Upper lobe of right lung (tissue), 1 donor: ENCODE results near the gene HNRNPA2B1. TPM values are rescaled to one million over a fixed set of nuclear protein-coding genes. Genes with fewer than 3 reads are reported as not detected.
"Not testable (repeated sequence)": the region's sequence is repeated elsewhere in the genome, so short reads cannot be mapped to it uniquely, and the experiment has no call there.

ENCODE experiments used
- ATAC-seq: fragments of 200-7000 bp; cut with Tn5 transposase; one replicate; pipeline ENCODE4 v1.9.1; 2020; ENCODE audit warnings: mild to moderate bottlenecking, moderate library complexity
- DNase-seq: peaks from one replicate; pipeline ENCODE4 v3.0.0-alpha.2; 2020
- H3K27ac ChIP-seq: fragments of 200-600 bp; one replicate; pipeline ENCODE4 v1.8.0; 2022
- H3K27me3 ChIP-seq: fragments of 200-600 bp; one replicate; pipeline ENCODE4 v1.8.0; 2022; ENCODE audit warnings: mild to moderate bottlenecking
- H3K36me3 ChIP-seq: fragments of 200-600 bp; one replicate; pipeline ENCODE4 v1.8.0; 2022
- H3K4me1 ChIP-seq: fragments of 200-600 bp; one replicate; pipeline ENCODE4 v1.8.0; 2022
- H3K4me3 ChIP-seq: fragments of 200-600 bp; one replicate; pipeline ENCODE4 v1.8.0; 2022; ENCODE audit warnings: mild to moderate bottlenecking
- H3K9me3 ChIP-seq: fragments of 200-600 bp; one replicate; pipeline ENCODE4 v1.8.0; 2022
- intact Hi-C: fragments of 100-400 bp; cut with DNase I; formaldehyde crosslinking; loops from one replicate; pipeline ENCODE4 v1.11.0; 2022
- total RNA-seq: library from RNA; stranded (reverse); fragmentation: NEBNext Ultra II Directional; extraction: Animal tissue kit (Norgen Biotek cat#: 25700); gene quantifications from one replicate; pipeline ENCODE4 v1.2.1, GENCODE V29; 2021
- TF ChIP-seq, protein P1 (sequence below): fragments of 200-600 bp; IDR thresholded peaks from one replicate; pipeline ENCODE4 v1.8.0; 2022; ENCODE audit warnings: antibody characterized with exemption
- donor health status: DM: no; HTN: yes; CAD: no; lungs with severe emphysema.

The HNRNPA2B1 gene
- total RNA-seq, 1 donor from 2014 or later: 343 TPM

DNA sequence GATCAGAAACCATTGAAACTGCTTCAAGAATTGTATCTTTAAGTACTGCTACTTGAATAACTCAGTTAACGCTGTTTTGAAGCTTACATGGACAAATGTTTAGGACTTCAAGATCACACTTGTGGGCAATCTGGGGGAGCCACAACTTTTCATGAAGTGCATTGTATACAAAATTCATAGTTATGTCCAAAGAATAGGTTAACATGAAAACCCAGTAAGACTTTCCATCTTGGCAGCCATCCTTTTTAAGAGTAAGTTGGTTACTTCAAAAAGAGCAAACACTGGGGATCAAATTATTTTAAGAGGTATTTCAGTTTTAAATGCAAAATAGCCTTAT is 14.7 kb downstream of the HNRNPA2B1 start:
- TF ChIP-seq, protein P1, sequence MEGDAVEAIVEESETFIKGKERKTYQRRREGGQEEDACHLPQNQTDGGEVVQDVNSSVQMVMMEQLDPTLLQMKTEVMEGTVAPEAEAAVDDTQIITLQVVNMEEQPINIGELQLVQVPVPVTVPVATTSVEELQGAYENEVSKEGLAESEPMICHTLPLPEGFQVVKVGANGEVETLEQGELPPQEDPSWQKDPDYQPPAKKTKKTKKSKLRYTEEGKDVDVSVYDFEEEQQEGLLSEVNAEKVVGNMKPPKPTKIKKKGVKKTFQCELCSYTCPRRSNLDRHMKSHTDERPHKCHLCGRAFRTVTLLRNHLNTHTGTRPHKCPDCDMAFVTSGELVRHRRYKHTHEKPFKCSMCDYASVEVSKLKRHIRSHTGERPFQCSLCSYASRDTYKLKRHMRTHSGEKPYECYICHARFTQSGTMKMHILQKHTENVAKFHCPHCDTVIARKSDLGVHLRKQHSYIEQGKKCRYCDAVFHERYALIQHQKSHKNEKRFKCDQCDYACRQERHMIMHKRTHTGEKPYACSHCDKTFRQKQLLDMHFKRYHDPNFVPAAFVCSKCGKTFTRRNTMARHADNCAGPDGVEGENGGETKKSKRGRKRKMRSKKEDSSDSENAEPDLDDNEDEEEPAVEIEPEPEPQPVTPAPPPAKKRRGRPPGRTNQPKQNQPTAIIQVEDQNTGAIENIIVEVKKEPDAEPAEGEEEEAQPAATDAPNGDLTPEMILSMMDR: no peak

DNA sequence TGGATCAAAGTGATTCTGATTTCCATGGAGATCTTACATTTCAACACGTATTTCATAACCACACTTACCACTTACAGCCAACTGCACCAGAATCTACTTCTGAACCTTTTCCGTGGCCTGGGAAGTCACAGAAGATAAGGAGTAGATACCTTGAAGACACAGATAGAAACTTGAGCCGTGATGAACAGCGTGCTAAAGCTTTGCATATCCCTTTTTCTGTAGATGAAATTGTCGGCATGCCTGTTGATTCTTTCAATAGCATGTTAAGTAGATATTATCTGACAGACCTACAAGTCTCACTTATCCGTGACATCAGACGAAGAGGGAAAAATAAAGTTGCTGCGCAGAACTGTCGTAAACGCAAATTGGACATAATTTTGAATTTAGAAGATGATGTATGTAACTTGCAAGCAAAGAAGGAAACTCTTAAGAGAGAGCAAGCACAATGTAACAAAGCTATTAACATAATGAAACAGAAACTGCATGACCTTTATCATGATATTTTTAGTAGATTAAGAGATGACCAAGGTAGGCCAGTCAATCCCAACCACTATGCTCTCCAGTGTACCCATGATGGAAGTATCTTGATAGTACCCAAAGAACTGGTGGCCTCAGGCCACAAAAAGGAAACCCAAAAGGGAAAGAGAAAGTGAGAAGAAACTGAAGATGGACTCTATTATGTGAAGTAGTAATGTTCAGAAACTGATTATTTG is 15.3 kb downstream of the HNRNPA2B1 start:
- Histone ChIP-seq H3K36me3 (peaks cover 22% of the 10 kb centered on the region), H3K4me1 (peaks cover 19% of the 10 kb centered on the region), H3K4me3 (no peak overlapping the region), H3K27me3 (no peaks in the 10 kb centered on the region), H3K27ac (no peak overlapping the region), H3K9me3 (no peaks in the 10 kb centered on the region)
- ATAC-seq (no peak), DNase-seq (no peak)
- intact Hi-C loops: no loop called here
- TF ChIP-seq, protein P1: no peak

More for the DNA sequence above, 14.7 kb downstream of the HNRNPA2B1 start:
- H3K27me3 ChIP-seq: no peaks in the 10 kb centered on the region
- DNase-seq (no peak), ATAC-seq (no peak)
- H3K4me3 ChIP-seq: no peak overlapping the region
- H3K36me3 ChIP-seq: peaks cover 27% of the 10 kb centered on the region
- H3K27ac ChIP-seq: no peak overlapping the region
- peaks cover 19% of the 10 kb centered on the region for H3K4me1 ChIP-seq
- H3K9me3 ChIP-seq: no peaks in the 10 kb centered on the region
- intact Hi-C loops: no loop called here

GRCh38 chr7:26184281-26185101 is 16.1 kb downstream of the HNRNPA2B1 start:
- DNase-seq, H3K27me3 ChIP-seq, H3K4me3 ChIP-seq, H3K27ac ChIP-seq, H3K9me3 ChIP-seq, intact Hi-C loops, ATAC-seq: not testable (repeated sequence)
- Histone ChIP-seq H3K36me3 (peaks cover 14% of the 10 kb centered on the region), H3K4me1 (peaks cover 19% of the 10 kb centered on the region)

DNA sequence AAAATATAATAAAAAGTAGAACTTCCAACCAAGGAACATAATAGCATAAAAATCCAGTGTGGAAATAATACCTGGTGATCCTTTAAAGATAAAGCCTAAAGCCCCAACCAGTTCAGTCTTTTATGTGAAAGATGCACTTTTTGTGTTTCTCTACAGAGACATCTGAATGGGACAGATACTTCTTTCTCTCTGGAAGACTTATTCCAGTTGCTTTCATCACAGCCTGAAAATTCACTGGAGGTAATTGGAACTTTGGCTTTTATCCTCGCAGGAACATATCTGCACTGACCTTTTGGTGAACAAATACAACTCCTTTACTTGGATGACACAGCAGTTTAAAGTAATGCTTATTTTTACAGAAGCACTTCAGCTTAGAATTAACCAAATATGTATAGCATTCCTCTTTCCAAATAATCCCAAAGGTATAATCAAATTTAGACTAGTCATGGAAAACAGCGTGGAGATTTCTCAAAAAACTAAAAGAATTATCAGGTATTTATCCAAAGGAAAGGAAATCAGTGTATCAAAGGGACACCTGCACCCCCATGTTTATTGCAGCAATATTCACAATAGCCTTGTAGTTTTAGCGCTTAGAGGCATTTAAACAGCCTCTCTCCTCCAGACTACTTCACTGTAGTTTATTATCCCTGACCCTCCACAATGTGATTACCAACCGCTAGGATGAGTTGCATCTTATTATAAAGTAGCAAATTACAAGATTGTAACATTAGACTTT is 16.8 kb downstream of the HNRNPA2B1 start:
- intact Hi-C loops: no loop called here
- no peak overlapping the region for H3K27ac ChIP-seq

DNA sequence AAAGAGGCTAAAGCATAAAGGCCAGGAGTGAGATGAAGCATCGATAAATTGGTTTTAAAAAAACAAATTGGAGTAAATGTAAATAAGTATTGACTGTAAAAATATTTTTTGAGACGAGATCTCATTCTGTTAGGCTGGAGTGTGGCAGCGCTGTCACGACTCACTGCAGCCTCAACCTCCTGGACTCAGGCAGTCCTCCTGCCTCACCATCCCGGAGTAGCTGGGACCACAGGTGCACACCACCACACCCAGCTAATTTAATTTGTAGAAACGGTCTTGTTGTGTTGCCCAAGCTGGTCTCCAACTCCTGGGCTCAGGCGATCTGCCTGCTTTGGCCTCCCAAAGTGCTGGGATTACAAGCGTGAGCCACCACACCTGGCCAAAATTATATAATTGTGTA is 17.8 kb downstream of the HNRNPA2B1 start:
- Histone ChIP-seq H3K9me3 (no peaks in the 10 kb centered on the region), H3K4me3 (no peak overlapping the region), H3K27ac (no peak overlapping the region), H3K4me1 (peaks cover 19% of the 10 kb centered on the region), H3K36me3 (no peaks in the 10 kb centered on the region), H3K27me3 (no peaks in the 10 kb centered on the region)
- TF ChIP-seq, protein P1: no peak
- DNase-seq (no peak), ATAC-seq (no peak)
- intact Hi-C loops: no loop called here

More for the DNA sequence above, 16.8 kb downstream of the HNRNPA2B1 start:
- Histone ChIP-seq H3K27me3 (no peaks in the 10 kb centered on the region), H3K4me1 (peaks cover 19% of the 10 kb centered on the region), H3K4me3 (no peak overlapping the region), H3K36me3 (peaks cover 6% of the 10 kb centered on the region), H3K9me3 (no peaks in the 10 kb centered on the region)
- ATAC-seq (no peak), DNase-seq (no peak)
- TF ChIP-seq, protein P1: no peak
